Gastrocnemius medialis (tissue), 4 donors: ENCODE results near the gene ATG9B. TPM values are rescaled to one million over a fixed set of nuclear protein-coding genes. Genes with fewer than 3 reads are reported as not detected.

Experiments used
- ATAC-seq, 2 donors: fragments of 150-250 bp; one replicate each; pipeline ENCODE4 v1.9.1; 2016
- DNase-seq, 2 donors: peaks; one replicate each; pipeline ENCODE4 v3.0.0-alpha.2; 2019
- H3K27ac ChIP-seq, 4 donors: fragments of 200-600 bp; sonication (generic); 1 replicate in 1 of 4; 2 replicates in 3 of 4; pipeline ENCODE4 v1.5.1; 2016 to 2018; ENCODE audit warnings: mild to moderate bottlenecking in 2 of 4, moderate library complexity in 1 of 4
- H3K27me3 ChIP-seq, 3 donors: fragments of 200-600 bp; sonication (generic) in 2 of 3; 1 replicate in 1 of 3; 2 replicates in 2 of 3; pipeline versions ENCODE4 v1.5.1 to v1.6.0; 2016 to 2019; ENCODE audit warnings: mild to moderate bottlenecking in 1 of 3, moderate library complexity in 1 of 3
- H3K36me3 ChIP-seq, 2 donors: fragments of 200-600 bp; sonication (generic) in 1 of 2; one replicate each; pipeline ENCODE4 v1.5.1; 2017 to 2018
- H3K4me1 ChIP-seq, 2 donors: fragments of 200-600 bp; sonication (generic) in 1 of 2; one replicate each; pipeline ENCODE4 v1.5.1; 2016 to 2017; ENCODE audit warnings: mild to moderate bottlenecking in 2 of 2
- H3K4me3 ChIP-seq, 4 donors: fragments of 200-600 bp; sonication (generic) in 3 of 4; 1 replicate in 1 of 4; 2 replicates in 3 of 4; pipeline ENCODE4 v1.5.1; 2016 to 2019; ENCODE audit warnings: mild to moderate bottlenecking in 2 of 4
- H3K9me3 ChIP-seq, 3 donors: fragments of 200-600 bp; sonication (generic) in 2 of 3; 1 replicate in 1 of 3; 2 replicates in 2 of 3; pipeline ENCODE4 v1.5.1; 2016 to 2019
- POLR2A ChIP-seq, 2 donors: fragments of 450-650 bp; IDR thresholded peaks; one replicate each; pipeline ENCODE4 v1.6.1; 2017; ENCODE audit warnings: antibody characterized with exemption in 2 of 2, mild to moderate bottlenecking in 2 of 2, moderate library complexity in 2 of 2
- in situ Hi-C, 4 donors: fragments of 200-750 bp; cut with MboI; loops; one replicate each; pipeline versions ENCODE4 v1.15.0 to v1.8.0; 2017; ENCODE audit warnings: low sequenced_read_pairs in 4 of 4
- intact Hi-C: fragments of 100-400 bp; cut with DNase I; formaldehyde crosslinking; loops from one replicate; pipeline ENCODE4 v1.15.1; 2023; ENCODE audit warnings: low total_unique reads
- total RNA-seq, 4 donors: library from RNA; depleted of rRNA; stranded (reverse); fragments of >200 nt; gene quantifications; one replicate each; pipeline versions ENCODE4 v1.1.0 to v1.2.3, GENCODE V29; 2016
- TF ChIP-seq, protein P1 (sequence below), 5 experiments: fragments of 450-650 bp in 3 of 5; fragments of 200-600 bp in 2 of 5; sonication (generic) in 2 of 5; IDR thresholded peaks in 4 of 5; conservative IDR thresholded peaks in 1 of 5; 1 replicate in 4 of 5; 2 replicates in 1 of 5; pipeline ENCODE4 v1.5.1; 2016 to 2019; ENCODE audit warnings: antibody characterized with exemption in 5 of 5, mild to moderate bottlenecking in 3 of 5, moderate library complexity in 3 of 5

ATG9B gene
- total RNA-seq, 4 donors from 2014 or later, result 0.31 TPM; not detected in 3

GRCh38 chr7:151003572-151003971, 20.7 kb downstream of the ATG9B start:
- Histone ChIP-seq H3K36me3 (no peaks in the 10 kb centered on the region), H3K4me3 (no peak overlapping the region), H3K4me1 (no peaks in the 10 kb centered on the region), H3K9me3 (no peaks in the 10 kb centered on the region), H3K27ac (no peak overlapping the region), H3K27me3 (peaks cover 0 to 4% (median 3%) of the 10 kb centered on the region in 3 donors)
- ATAC-seq (no peak), DNase-seq (no peak)
- TF ChIP-seq, protein P1, sequence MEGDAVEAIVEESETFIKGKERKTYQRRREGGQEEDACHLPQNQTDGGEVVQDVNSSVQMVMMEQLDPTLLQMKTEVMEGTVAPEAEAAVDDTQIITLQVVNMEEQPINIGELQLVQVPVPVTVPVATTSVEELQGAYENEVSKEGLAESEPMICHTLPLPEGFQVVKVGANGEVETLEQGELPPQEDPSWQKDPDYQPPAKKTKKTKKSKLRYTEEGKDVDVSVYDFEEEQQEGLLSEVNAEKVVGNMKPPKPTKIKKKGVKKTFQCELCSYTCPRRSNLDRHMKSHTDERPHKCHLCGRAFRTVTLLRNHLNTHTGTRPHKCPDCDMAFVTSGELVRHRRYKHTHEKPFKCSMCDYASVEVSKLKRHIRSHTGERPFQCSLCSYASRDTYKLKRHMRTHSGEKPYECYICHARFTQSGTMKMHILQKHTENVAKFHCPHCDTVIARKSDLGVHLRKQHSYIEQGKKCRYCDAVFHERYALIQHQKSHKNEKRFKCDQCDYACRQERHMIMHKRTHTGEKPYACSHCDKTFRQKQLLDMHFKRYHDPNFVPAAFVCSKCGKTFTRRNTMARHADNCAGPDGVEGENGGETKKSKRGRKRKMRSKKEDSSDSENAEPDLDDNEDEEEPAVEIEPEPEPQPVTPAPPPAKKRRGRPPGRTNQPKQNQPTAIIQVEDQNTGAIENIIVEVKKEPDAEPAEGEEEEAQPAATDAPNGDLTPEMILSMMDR (IDR thresholded peaks at IDR 0.05 in 4 of 5, conservative IDR thresholded peaks at IDR 0.05 in 1 of 5), result no peak
- TF ChIP-seq POLR2A (IDR thresholded peaks at IDR 0.05), result no peak
- in situ Hi-C loops (no loop called here), intact Hi-C loops (no loop called here)

DNA sequence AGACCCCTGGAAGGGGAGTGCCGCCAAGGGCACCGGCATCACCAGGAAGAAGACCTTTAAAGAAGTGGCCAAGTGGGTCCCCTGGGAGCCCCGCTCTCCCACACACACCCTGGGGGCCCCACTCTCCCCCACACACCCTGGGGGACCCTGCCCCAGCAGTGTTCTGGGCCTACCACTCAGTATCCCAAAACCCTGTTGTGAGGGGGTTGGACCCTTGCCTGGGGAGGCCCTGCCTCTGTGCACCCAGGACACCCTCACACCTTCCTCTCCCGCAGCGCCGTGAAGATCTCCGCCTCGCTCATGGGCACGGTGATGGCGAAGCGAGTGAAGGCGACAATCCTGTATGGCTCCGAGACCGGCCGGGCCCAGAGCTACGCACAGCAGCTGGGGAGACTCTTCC, 22.7 kb downstream of the ATG9B start:
- DNase-seq, result no peak
- Histone ChIP-seq H3K4me3 (no peak overlapping the region), H3K4me1 (no peaks in the 10 kb centered on the region), H3K27me3 (peaks cover 0 to 4% (median 0%) of the 10 kb centered on the region in 3 donors), H3K36me3 (no peaks in the 10 kb centered on the region), H3K9me3 (no peaks in the 10 kb centered on the region), H3K27ac (no peak overlapping the region)
- in situ Hi-C loops (no loop called here), intact Hi-C loops (no loop called here)
- no peak for TF ChIP-seq POLR2A (IDR thresholded peaks at IDR 0.05)
- TF ChIP-seq, protein P1 (IDR thresholded peaks at IDR 0.05 in 4 of 5, conservative IDR thresholded peaks at IDR 0.05 in 1 of 5), result no peak
- no peak for ATAC-seq

DNA sequence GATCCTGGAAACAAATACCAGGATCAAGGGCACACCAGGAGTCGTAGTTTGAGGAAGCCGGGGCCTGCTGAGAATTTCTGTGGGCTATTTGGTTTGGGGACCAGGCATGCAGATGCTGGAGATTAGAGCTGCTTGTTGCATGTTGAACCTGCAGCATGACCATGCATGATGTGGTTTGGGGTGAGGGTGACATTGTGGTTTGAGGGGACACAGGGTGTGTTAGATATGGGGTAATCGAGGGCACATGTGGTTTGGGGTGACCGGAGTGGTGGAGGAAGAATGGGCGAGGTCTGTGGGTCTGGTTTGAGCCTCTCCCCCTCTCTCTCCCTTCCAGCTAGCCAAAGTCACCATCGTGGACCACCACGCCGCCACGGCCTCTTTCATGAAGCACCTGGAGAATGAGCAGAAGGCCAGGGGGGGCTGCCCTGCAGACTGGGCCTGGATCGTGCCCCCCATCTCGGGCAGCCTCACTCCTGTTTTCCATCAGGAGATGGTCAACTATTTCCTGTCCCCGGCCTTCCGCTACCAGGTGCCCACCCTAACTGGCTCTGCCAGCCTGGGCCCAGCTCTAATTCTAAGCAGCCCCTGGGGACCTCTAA, 23.3 kb downstream of the ATG9B start:
- Histone ChIP-seq H3K27me3 (peaks cover 0 to 6% (median 0%) of the 10 kb centered on the region in 3 donors), H3K27ac (no peak overlapping the region), H3K4me3 (no peak overlapping the region), H3K9me3 (no peaks in the 10 kb centered on the region), H3K36me3 (no peaks in the 10 kb centered on the region), H3K4me1 (no peaks in the 10 kb centered on the region)
- ATAC-seq (no peak), DNase-seq (no peak)
- intact Hi-C loops (no loop called here), in situ Hi-C loops (no loop called here)
- TF ChIP-seq, protein P1 (IDR thresholded peaks at IDR 0.05 in 4 of 5, conservative IDR thresholded peaks at IDR 0.05 in 1 of 5), result no peak
- TF ChIP-seq POLR2A (IDR thresholded peaks at IDR 0.05), result no peak

GRCh38 chr7:150999497-151000230, 24.6 kb downstream of the ATG9B start:
- in situ Hi-C loops, result loop anchor here in 3 of 4 donors (25.0 kb wide), 1 partner anchor 212 kb away; no protein-coding TSS in a partner anchor
- DNase-seq (no peak), ATAC-seq (no peak)
- Histone ChIP-seq H3K27ac (no peak overlapping the region), H3K27me3 (peaks cover 0 to 6% (median 0%) of the 10 kb centered on the region in 3 donors), H3K4me1 (no peaks in the 10 kb centered on the region), H3K36me3 (no peaks in the 10 kb centered on the region), H3K4me3 (no peak overlapping the region), H3K9me3 (no peaks in the 10 kb centered on the region)
- no peak for TF ChIP-seq POLR2A (IDR thresholded peaks at IDR 0.05)
- TF ChIP-seq, protein P1 (IDR thresholded peaks at IDR 0.05 in 4 of 5, conservative IDR thresholded peaks at IDR 0.05 in 1 of 5), result no peak
- intact Hi-C loops, result no loop called here
